DMS114 treated with DMSO at 0.1 percent for 48 hours (cell line): ENCODE data around the gene GAPDHS.

ENCODE experiments used
- DNase-seq: peaks from one replicate; lab custom pipeline; 2025; ENCODE audit not compliant: unreplicated experiment; lab: John Stamatoyannopoulos, UW

The GAPDHS gene

DNA sequence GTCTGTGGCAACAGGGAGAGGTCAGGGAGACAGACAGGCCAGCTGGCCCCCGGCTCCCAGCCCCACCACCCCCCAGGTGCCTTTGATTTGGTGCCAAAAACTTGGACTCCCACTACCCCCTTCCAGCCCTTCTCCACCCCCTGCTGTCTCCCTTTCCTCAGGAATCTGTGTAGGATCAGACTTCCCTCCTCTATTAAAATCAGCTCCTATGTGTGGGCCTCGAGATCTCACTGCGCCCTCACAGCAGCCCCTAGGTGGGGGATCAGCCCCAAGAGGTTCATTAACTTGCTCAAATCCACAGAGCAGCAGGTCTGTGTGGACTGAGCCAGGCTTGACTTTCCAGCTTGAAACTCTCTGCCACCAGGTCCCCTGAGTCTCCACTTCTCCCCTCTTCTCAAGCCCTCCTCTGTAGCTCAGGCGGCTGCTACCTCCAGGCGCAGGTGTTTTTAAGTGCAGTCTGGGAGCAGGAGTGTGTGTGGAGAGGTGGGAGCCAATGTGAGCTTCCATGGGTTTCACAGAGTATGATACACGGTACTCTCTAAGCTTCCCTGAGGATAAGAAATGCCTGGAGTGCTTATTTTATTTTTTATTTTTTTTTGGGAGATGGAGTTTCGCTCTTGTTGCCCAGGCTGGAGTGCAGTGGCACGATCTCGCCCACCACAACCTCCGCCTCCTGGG lies 1.7 kb downstream of the GAPDHS start:
- DNase-seq = no peak

DNA sequence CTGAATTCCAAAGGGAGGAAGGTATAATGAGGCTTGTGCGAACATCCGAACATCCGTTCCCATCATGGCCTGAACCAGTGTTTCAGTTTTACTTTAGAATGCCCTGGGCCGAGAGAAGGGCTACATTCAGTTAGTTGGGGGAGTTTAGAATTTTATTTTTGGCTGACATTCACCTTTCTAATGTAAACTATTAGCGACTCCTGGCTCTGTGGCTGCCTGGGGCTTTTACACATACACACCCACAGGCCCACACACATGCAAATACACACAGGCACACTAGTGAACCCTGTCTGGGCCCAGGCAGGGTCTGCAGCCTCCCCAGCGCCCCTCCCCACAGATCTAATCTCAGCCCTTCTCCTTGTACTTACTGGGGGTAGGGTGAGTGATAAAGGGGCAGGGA lies 6.1 kb downstream of the GAPDHS start:
- no peak for DNase-seq

DNA sequence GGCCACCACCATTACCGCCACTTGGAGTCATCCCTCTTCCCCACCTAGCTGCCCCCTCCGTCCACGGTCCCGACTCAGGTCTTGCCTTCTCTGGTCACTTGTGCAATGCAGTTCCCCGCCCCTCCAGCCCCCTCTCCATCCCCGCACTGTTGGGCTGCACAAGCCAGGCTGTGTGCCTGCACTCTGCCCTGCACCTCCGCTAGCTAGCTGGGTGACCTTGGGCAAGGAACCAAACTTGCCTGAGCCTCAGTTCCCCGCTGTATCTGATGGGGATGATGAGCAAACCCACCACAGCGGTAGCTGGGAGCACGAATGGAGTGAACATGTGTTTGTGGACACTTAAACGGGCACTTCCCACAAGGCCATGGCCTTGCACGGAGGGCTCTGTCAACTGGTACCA lies 6.6 kb downstream of the GAPDHS start:
- DNase-seq = no peak

DNA sequence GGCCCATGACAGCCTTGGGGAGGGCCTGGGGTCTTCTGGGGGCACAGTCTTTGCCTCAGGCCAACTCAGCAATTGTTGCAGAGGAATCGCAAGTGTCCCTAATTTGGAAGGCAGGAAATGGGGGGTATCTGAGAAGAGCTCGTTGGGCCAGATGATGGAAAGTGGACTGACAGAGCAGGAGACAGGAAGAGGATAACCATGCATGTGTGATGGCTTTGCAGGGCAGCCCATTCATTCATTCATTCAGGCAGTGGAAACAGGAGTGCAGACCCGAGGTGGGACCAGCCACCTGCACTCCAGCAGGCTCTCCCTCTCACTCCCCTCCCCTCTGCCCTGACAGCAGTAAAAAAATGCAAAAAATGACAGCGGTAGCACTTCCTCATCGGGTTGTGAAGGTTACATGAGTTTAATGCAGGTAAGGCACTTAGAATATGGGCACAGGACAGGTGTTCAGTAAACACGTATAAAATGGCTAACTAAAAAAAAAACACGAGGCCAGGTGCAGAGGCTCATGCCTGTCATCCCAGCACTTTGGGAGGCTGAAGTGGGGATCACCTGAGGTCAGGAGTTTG lies 7.2 kb downstream of the GAPDHS start:
- no peak for DNase-seq

DNA sequence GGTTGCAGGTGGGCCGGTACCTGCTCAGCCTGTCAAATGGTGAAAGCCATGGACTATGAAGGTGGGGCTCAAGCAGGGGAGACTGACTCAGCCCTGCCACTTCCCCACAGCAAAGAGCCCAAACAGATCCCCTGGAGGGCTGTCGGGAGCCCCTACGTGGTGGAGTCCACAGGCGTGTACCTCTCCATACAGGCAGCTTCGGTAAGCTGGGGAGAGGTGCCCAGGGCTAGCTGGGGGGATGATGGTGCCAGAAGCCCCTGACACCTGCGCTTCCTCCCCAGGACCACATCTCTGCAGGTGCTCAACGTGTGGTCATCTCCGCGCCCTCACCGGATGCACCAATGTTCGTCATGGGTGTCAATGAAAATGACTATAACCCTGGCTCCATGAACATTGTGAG lies 9.0 kb downstream of the GAPDHS start:
- no peak for DNase-seq

DNA sequence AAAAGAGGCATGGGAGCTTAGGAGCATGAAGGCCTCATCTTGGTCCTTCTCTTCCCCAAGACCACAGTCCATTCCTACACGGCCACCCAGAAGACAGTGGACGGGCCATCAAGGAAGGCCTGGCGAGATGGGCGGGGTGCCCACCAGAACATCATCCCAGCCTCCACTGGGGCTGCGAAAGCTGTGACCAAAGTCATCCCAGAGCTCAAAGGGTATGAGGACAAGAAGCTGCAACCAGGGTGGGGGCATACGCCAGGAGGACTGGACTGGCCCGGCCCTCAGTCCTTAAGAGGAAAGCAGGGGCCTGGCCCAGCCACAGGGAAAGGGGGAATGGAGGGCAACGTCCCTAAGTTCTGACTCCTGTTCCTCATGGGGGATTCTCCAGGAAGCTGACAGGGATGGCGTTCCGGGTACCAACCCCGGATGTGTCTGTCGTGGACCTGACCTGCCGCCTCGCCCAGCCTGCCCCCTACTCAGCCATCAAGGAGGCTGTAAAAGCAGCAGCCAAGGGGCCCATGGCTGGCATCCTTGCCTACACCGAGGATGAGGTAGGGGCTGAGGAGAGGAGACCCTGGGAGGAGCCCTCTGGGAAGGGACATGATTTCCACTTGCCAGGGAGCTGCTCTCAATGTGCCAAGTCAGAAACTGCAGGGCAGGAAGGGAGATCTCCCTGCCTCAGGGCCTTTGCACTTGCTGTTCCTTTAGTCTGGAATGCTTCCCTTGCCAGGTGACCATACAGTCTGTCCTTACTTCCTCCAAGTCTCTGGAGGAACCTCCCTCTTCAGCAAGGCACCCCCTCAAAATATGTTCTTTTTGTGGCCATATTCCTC lies 10.2 kb downstream of the GAPDHS start:
- no peak for DNase-seq

DNA sequence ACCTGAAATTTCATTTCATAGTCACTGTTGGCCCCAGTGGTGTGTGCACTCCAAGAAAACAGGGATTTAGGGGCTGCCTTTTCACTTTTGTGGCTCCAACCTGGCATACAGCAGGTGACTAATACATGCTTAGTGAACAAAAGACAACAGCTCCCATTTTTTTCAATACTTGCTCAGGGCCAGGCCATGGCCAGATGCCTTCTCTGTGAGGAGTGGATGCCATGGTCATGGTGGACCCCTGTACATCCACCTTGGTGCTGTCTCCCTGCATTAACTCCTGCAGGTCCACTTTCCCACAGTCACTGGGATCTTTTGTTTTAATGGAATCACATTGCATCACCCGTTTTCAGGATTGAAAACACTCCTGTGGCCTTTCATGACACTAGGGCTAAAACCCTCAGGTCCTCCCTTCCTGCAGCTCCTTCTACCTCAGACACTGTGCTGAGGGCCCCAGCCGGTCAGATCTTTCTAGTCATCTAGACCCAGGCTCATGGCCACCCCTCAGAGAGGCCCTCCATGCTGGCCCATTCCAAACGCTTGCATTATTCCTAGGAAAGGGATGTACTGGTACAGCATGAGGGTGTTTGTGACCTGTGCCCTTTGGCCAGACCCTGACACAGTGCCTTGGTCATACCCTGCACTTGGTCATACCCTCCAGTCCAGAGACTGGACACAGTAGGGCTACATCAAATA lies 11.0 kb downstream of the GAPDHS start:
- no peak for DNase-seq

DNA sequence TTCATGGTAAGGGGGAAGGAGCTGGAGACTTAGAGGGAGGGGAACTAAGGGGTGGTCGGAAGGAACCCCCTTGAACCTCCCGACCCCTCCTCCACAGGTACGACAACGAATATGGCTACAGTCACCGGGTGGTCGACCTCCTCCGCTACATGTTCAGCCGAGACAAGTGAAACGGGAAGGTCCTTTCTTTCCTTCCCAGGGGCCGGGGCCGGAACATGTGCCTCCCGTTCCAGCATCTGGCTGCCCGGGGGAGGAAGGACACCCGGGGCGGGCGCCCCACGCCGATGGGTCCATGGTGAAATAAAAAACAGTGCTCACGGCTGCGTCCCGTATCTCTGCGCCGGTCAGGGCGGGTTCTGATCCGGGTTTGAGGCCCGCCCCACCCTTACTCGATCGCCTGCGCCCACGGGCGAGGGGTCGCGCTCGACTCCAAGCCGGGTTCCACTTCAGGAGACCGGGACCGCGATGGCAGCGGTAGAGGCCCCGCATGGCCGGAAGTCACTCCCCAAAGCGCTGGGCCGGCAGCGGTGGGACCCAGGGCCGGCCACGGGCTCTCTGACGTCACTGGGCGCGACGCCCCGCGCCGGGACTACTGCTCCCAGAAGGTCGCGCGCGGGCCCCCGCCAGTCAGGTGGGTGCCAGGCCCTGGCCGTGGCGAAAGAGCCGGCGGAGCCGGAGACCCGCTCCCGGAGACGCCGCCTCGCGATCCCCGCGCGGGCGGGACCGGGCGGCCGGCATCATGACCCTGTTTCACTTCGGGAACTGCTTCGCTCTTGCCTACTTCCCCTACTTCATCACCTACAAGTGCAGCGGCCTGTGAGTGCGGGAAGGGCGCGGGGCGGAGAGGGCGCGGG lies 12.0 kb downstream of the GAPDHS start, which contains the start of gene TMEM147:
Gene TMEM147 (plus strand): TSS at position 626 of the 854 bp plus-strand sequence. CDS start 114 bp downstream, at position 740.
- peak; percentile 79 for DNase-seq

DNA sequence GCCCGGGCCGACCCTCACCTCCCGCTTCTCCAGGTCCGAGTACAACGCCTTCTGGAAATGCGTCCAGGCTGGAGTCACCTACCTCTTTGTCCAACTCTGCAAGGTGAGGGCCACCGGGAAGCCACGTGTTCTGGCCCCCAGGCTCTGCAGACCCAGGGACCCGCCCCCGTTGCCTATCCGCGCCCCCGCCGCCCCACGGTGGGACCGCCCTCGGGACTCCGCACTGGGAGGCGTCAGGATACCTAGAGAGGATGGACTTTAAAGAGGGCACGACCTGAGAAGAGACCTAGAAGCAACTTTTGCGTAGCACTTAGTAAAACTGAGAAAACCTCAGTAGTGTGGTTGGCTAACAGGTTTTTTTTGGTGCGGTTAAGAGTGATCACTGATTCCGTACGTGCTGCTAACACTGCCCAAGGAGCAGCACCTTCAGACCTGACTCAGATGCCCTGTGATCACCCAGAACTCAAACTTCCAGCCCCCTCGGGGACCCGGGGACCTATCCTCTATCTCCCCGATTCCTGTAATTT lies 12.7 kb downstream of the GAPDHS start:
- DNase-seq = no peak

DNA sequence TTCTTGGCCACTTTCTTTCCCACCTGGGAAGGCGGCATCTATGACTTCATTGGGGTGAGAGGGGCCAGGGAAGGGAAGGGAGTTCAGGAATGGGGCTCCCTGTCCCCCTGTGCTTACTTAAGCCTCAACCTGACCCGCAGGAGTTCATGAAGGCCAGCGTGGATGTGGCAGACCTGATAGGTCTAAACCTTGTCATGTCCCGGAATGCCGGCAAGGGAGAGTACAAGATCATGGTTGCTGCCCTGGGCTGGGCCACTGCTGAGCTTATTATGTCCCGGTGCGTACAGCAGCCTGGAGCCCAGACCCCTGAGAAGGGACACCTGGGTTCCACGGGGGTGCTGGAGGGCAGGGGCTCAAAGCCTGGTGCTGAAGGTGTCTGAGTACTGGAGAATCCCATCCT lies 13.3 kb downstream of the GAPDHS start:
- DNase-seq = no peak

DNA sequence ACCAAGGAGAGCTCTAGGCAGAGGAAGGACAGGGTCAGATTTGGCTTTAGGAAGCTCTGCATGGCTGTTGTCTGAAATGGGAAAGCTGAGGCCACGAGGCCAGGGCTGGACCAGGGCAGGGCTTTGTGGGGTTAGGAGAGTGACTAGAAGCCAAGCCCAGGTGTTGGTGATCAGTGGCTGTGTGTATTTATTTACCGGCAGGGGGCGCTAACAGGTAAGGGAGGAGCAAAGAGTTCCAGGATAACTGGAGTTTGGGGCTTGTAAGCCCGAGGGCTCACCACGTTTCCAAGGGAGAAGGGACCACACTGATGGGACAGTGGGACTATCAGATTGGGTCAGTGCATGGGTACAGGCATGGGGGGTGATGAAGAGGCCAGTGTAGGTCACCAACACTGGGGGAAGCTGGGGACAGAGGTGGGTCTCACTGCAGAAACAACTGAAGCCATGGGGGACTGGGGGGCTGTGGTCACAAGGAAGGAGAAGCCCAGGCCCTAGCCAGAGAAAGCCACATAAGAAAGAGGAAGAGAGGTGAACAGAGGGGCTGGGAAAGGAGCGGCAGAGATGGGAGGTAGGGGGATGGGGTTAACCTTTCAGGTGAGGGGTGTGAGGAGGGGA lies 16.0 kb downstream of the GAPDHS start:
- DNase-seq = peak; percentile 63

DNA sequence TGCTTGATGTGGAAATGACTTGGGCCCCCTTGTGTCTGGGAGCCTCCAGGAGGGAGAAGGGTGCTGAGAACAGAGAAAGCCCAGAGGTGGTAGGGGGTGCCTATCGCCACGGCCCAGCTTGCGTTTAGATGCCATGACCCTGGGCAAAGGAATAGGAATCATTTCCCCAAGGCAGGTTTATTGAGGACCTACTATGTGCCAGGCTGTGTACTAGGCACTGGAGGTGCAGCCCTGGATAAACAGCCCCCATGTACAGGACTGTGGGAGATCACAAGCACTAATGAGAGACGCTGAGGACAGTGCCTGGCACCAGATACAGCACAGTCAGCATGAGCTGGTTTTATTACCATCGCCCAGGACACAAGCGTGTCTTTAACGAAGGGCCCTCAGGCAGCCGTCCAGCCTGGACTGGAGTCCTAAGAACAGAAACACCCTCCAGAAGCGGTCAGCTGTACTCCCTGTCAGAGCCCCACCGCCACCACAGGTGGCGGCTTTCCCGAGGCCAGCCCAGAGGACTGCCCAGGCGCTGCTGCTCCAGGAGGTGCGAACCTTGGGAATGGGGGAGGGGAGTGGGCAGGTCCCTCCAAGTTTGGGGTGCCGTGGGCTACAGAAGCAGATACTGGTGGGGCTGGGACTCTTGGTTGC lies 16.7 kb downstream of the GAPDHS start:
- no peak for DNase-seq

DNA sequence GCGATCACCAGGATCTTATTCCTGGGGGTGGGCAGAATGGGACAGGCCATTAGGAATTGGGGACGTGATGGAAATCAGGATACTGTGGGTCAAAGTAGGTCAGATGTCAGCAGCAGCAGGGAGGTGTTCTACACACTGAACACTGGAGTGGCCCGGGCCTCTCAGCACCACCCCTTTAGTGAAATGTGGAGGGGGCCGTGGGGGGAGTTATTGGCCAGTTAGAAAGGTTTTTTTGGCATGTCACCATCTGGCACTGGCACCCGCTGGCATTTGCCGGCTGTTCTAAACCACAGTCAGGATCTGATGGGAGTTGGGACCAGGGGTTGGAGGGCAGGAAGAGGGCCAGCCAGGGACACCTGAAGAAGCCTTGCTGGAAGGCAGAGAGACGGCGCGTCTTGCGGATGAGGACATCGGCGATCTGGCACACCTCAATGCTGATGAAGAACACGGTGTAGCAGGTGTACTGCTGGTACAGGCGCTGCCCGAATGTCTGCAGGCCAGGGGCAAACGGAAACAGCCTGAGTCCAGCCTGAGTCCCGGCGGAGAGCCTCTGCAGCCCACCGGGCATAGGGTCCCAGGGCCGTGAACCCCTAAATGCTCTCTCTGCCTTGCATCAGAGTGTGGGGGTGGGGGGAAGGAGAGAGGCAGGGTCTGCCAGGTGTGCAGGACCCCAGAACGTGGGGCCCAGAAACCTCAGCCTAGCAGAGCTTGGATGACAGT lies 18.0 kb downstream of the GAPDHS start:
- no peak for DNase-seq

DNA sequence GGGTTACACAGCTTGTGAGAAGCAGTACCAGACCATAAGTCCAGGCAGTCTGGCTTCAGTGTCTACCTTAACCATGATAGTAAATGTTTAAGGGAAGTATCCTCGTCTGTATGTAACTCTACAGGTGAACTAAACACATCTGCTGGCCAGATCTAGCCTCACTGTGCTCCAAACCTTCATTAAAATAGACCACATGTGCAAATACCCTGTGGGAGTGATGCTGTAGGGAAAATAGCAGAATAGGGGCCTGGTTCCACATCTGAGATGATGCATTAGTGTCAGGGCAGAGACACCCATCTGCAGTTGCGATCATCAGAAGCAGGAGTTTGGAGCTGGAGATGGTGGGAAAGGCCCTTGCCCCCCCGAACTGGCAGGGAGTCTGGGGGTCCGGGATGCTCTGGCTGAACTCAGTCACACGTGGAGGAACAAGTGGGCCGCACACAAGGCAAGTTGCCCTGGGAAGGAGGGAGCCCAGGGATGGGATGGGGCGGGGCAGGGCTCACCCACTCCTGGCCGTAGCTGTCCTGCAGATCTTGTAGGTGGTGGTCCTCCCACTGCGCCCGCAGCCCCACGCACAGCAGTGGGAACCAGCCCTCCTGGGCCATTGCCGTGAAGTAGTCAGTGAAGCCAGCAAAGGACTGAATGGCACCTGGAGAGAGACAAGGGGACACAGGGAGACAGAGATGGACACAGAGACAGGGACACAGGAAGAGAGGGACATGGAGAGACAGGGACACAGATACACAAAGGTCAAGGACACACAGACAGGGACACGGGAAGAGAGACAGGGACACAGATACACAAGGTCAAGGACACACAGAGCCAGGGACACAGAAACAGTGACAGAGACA lies 19.5 kb downstream of the GAPDHS start:
- DNase-seq = no peak

DNA sequence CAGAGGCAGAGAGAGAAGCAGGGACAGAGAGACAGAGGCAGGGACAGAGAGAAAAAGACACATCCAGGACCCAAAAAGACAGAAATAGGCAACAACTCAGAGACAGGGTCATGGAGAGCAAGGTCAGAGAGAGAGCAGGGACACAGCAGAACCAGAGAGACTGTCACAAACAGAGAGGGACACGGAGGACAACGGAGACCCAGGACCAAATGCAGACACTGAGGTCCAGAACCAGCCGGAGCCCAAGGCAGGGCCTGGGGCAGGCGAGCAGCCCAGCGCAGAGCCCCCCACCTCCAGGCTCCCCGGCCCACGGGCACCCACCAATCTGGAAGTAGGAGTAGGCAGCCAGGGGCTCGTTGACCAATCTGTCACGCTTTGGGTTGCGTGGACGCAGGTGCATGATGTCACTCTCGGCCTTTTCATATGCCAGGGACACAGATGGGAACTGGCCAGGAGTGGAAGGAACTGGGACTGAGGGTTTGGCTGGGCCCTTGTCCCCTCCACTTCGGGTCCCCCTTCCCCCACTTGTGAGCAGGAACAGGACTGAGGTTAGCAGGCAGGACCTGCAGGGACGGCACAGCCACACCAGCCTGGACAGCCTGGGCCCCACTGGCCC lies 20.2 kb downstream of the GAPDHS start:
- DNase-seq = no peak

DNA sequence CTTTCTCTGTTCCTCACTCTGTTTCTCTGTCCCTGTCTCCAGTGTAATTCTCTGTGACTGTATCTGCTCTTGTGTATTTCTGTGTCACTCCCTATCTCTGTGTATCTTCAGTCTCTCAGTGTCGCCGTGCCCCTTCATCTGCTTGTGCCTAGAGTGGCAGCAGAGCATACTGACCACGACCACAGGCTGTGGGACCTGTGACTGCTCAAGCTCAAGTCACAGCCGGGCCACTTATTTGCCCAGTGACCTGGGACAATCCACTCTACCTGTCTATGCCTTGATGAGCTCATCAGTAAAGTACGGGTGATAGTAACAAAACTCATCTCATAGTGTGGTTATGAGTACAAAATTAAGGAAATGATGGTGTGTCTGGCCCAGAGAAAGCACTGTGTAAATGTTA lies 20.8 kb downstream of the GAPDHS start:
- DNase-seq = no peak

DNA sequence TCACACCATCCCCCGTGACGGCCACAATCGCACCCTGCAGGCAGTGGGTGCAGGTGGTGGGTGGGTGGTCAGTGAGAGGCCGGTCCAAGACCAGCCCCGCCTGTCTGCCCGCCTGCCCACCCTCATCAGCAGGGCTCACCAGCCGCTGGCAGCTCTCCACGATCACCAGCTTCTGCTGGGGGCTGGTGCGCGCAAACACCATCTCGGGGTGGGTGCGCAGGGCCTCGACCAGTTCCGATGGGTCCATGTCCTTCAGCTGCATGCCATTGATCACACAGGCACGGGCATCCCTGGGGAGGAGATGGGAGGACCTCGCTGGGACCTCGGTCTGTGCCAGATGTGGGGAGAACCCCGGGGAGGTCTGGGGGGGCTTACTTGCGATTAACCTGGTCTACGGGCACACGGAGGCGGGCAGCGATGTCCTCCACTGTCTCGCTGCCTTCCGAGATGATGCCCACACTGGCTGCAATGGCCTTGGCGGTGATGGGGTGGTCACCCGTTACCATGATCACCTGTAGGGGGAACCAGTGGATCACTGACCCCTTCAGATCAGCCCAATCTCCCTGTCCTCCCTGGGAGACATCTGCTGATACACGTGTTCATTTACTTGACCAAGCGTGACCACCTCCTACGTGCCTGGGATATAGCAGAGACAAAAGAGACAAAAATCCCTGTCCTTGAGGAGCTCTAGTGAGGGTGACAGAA lies 22.2 kb downstream of the GAPDHS start:
- DNase-seq = peak; percentile 25
